Measurements from ENCODE around the gene CFAP45.

GRCh38 chr1:159938905-159939677 is 39.1 kb upstream of the CFAP45 start:
- no peak for TF ChIP-seq NFYB (CRISPR knock-in tag; conservative IDR thresholded peaks at IDR 0.05; ENCODE audit: low read depth)
- TF ChIP-seq SMAD4 (CRISPR knock-in tag; IDR thresholded peaks at IDR 0.05) = no peak
- TF ChIP-seq, protein P1, sequence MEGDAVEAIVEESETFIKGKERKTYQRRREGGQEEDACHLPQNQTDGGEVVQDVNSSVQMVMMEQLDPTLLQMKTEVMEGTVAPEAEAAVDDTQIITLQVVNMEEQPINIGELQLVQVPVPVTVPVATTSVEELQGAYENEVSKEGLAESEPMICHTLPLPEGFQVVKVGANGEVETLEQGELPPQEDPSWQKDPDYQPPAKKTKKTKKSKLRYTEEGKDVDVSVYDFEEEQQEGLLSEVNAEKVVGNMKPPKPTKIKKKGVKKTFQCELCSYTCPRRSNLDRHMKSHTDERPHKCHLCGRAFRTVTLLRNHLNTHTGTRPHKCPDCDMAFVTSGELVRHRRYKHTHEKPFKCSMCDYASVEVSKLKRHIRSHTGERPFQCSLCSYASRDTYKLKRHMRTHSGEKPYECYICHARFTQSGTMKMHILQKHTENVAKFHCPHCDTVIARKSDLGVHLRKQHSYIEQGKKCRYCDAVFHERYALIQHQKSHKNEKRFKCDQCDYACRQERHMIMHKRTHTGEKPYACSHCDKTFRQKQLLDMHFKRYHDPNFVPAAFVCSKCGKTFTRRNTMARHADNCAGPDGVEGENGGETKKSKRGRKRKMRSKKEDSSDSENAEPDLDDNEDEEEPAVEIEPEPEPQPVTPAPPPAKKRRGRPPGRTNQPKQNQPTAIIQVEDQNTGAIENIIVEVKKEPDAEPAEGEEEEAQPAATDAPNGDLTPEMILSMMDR (IDR thresholded peaks at IDR 0.05) = no peak
- no peak for TF ChIP-seq MLX (CRISPR knock-in tag; IDR thresholded peaks at IDR 0.05)
- no peak for TF ChIP-seq IRF2 (CRISPR knock-in tag; IDR thresholded peaks at IDR 0.05; ENCODE audit: borderline replicate concordance, low read depth)
- TF ChIP-seq MAX (CRISPR knock-in tag; IDR thresholded peaks at IDR 0.05) = no peak
- no peak for TF ChIP-seq ZNF416 (CRISPR knock-in tag; IDR thresholded peaks at IDR 0.05)
- no peak for TF ChIP-seq ESRRA (CRISPR knock-in tag; IDR thresholded peaks at IDR 0.05; ENCODE audit: borderline replicate concordance)
- no peak for TF ChIP-seq CBFB (CRISPR knock-in tag; IDR thresholded peaks at IDR 0.05; ENCODE audit: low read depth)
- no peak for TF ChIP-seq CREB1 (CRISPR knock-in tag; IDR thresholded peaks at IDR 0.05)
- TF ChIP-seq, protein P2, sequence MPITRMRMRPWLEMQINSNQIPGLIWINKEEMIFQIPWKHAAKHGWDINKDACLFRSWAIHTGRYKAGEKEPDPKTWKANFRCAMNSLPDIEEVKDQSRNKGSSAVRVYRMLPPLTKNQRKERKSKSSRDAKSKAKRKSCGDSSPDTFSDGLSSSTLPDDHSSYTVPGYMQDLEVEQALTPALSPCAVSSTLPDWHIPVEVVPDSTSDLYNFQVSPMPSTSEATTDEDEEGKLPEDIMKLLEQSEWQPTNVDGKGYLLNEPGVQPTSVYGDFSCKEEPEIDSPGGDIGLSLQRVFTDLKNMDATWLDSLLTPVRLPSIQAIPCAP (CRISPR knock-in tag; IDR thresholded peaks at IDR 0.05) = no peak
